OCI-LY7 (cell line): ENCODE measurements around the gene HDGFL2. TPM values are rescaled to one million over a fixed set of nuclear protein-coding genes. Genes with fewer than 3 reads are reported as not detected.

Experiments used
- BruUV-seq: library from RNA; stranded (reverse); fragments of 400-500 nt; replicated peaks from 2 replicates; lab custom pipeline; 2021; lab: Mats Ljungman, UMichigan
- CTCF ChIA-PET: fragments of 300-600 bp; sonication (Branson Sonifier 250); formaldehyde crosslinking; loops from one replicate; lab custom pipeline; 2022; ENCODE audit warnings: antibody characterized with exemption; ENCODE audit not compliant: unreplicated experiment; lab: Charles Lee
- POLR2A ChIA-PET: fragments of 300-600 bp; sonication (Branson Sonifier 250); formaldehyde crosslinking; loops from one replicate; lab custom pipeline; 2022; ENCODE audit warnings: antibody characterized with exemption; lab: Charles Lee
- DNase-seq: peaks from one replicate; pipeline ENCODE4 v3.0.0-alpha.2; 2015; ENCODE audit warnings: low spot score
- H2AFZ ChIP-seq: fragments of 200-600 bp; sonication (generic), shearing (Covaris generic); 2 replicates; pipeline ENCODE4 v1.6.1; 2014; ENCODE audit warnings: mild to moderate bottlenecking, antibody characterized with exemption, low read length, moderate library complexity
- H3K27ac ChIP-seq: fragments of 200-600 bp; sonication (generic); 2 replicates; pipeline ENCODE4 v1.5.1; 2014; ENCODE audit warnings: mixed run types, low read depth, mild to moderate bottlenecking, moderate library complexity, low read length, inconsistent platforms; ENCODE audit not compliant: poor library complexity, severe bottlenecking
- H3K36me3 ChIP-seq: fragments of 200-600 bp; sonication (generic); 2 replicates; pipeline ENCODE4 v1.6.1; 2014; ENCODE audit warnings: mild to moderate bottlenecking, antibody characterized with exemption, low read length, moderate library complexity, mixed read lengths; ENCODE audit not compliant: insufficient read depth
- H3K4me1 ChIP-seq: fragments of 200-600 bp; sonication (generic); 2 replicates; pipeline ENCODE4 v1.5.1; 2014; ENCODE audit warnings: mild to moderate bottlenecking, low read length; ENCODE audit not compliant: insufficient read depth, poor library complexity, severe bottlenecking
- H3K4me2 ChIP-seq: fragments of 200-600 bp; sonication (generic); 2 replicates; pipeline ENCODE4 v1.6.1; 2014; ENCODE audit warnings: mild to moderate bottlenecking, low read length
- H3K4me3 ChIP-seq: fragments of 200-600 bp; sonication (generic); 2 replicates; pipeline ENCODE4 v1.5.1; 2014; ENCODE audit warnings: mild to moderate bottlenecking, low read depth, low read length; ENCODE audit not compliant: poor library complexity, severe bottlenecking
- H3K79me2 ChIP-seq: fragments of 200-600 bp; sonication (generic); 2 replicates; pipeline ENCODE4 v1.6.1; 2016; ENCODE audit warnings: low read depth, mild to moderate bottlenecking, low read length, moderate library complexity, mixed read lengths; ENCODE audit not compliant: insufficient read depth
- H3K9me2 ChIP-seq: fragments of 200-600 bp; sonication (generic); 2 replicates; pipeline ENCODE4 v1.6.1; 2016; ENCODE audit warnings: mild to moderate bottlenecking, low read length, mixed read lengths; ENCODE audit not compliant: insufficient read depth
- H3K9me3 ChIP-seq: fragments of 200-600 bp; sonication (generic); 2 replicates; pipeline ENCODE4 v1.6.1; 2014; ENCODE audit warnings: mild to moderate bottlenecking, mixed run types, low read length, mixed read lengths
- H4K20me1 ChIP-seq: fragments of 200-600 bp; sonication (generic); 2 replicates; pipeline ENCODE4 v1.6.1; 2014; ENCODE audit warnings: mild to moderate bottlenecking, antibody characterized with exemption, low read length, moderate library complexity, mixed read lengths; ENCODE audit not compliant: insufficient read depth
- EZH2phosphoT487 ChIP-seq: fragments of 200-600 bp; sonication (generic); IDR thresholded peaks from 2 replicates; pipeline ENCODE4 v1.6.1; 2018; ENCODE audit warnings: low read depth, borderline replicate concordance, mild to moderate bottlenecking, mixed run types, antibody characterized with exemption, low read length, moderate library complexity, mixed read lengths
- intact Hi-C: fragments of 100-400 bp; cut with micrococcal nuclease; formaldehyde crosslinking; loops from one replicate; pipeline ENCODE4 v1.10.0; 2022; ENCODE audit not compliant: unreplicated experiment
- total RNA-seq, 2 experiments: library from RNA; depleted of rRNA in 1 of 2; stranded (reverse); fragments of >200 nt in 1 of 2; shearing (Covaris generic) in 1 of 2; gene quantifications; 2 replicates each; pipeline ENCODE4 v1.2.3, GENCODE V29; 2014 to 2022
- TF ChIP-seq, protein P1 (sequence below): fragments of 200-600 bp; sonication (generic); conservative IDR thresholded peaks from 2 replicates; pipeline ENCODE4 v1.5.1; 2014; ENCODE audit warnings: mild to moderate bottlenecking, antibody characterized with exemption, low read length, moderate library complexity, mixed read lengths

The HDGFL2 gene
- total RNA-seq, 2 experiments from 2014 or later: 54.5 to 85.9 TPM

DNA sequence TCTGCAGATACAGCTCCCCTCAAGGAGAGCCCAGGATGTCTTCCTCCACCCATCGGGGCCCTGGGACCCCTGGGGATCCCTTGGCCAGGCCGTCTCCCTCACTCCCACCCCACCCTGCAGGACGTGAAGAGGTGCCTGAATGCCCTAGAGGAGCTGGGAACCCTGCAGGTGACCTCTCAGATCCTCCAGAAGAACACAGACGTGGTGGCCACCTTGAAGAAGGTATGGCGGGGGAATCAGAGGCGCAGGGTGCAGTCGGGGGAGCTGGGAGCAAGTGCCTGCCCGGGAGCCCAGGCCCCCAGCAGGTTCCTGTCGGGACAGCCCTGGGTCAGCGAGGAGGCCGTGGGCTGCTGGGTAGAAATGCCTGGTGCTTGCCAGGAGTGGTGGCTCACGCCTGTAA, 26.6 kb downstream of the HDGFL2 start:
- no peak for TF ChIP-seq EZH2phosphoT487
- TF ChIP-seq, protein P1, sequence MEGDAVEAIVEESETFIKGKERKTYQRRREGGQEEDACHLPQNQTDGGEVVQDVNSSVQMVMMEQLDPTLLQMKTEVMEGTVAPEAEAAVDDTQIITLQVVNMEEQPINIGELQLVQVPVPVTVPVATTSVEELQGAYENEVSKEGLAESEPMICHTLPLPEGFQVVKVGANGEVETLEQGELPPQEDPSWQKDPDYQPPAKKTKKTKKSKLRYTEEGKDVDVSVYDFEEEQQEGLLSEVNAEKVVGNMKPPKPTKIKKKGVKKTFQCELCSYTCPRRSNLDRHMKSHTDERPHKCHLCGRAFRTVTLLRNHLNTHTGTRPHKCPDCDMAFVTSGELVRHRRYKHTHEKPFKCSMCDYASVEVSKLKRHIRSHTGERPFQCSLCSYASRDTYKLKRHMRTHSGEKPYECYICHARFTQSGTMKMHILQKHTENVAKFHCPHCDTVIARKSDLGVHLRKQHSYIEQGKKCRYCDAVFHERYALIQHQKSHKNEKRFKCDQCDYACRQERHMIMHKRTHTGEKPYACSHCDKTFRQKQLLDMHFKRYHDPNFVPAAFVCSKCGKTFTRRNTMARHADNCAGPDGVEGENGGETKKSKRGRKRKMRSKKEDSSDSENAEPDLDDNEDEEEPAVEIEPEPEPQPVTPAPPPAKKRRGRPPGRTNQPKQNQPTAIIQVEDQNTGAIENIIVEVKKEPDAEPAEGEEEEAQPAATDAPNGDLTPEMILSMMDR: no peak
- Histone ChIP-seq H3K9me3 (no peaks in the 10 kb centered on the region), H3K9me2 (no peaks in the 10 kb centered on the region), H3K4me3 (no peak overlapping the region), H2AFZ (no peak overlapping the region), H3K27ac (no peak overlapping the region), H3K4me2 (no peak overlapping the region), H3K79me2 (no peaks in the 10 kb centered on the region), H4K20me1 (no peaks in the 10 kb centered on the region), H3K4me1 (no peaks in the 10 kb centered on the region), H3K36me3 (peaks cover 43% of the 10 kb centered on the region)
- ChIA-PET POLR2A (no interaction called here), CTCF (no interaction called here)
- DNase-seq: no peak
- BruUV-seq: no TSS peak
- intact Hi-C loops: no loop called here

DNA sequence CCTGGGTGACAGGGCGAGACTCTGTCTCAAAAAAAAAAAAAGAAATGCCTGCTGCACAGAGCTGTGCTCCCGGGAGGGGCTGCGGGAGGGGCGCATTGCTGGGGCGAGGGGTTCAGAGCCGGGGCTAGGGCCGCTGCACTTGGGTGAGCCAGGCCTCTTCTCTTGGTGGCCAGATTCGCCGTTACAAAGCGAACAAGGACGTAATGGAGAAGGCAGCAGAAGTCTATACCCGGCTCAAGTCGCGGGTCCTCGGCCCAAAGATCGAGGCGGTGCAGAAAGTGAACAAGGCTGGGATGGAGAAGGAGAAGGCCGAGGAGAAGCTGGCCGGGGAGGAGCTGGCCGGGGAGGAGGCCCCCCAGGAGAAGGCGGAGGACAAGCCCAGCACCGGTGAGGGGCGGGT, 27.2 kb downstream of the HDGFL2 start:
- BruUV-seq: no TSS peak
- H3K4me3 ChIP-seq: no peak overlapping the region
- DNase-seq: no peak
- ChIA-PET CTCF (no interaction called here), POLR2A (no interaction called here)
- intact Hi-C loops: no loop called here
- H4K20me1 ChIP-seq: no peaks in the 10 kb centered on the region
- H3K79me2 ChIP-seq: no peaks in the 10 kb centered on the region
- H3K27ac ChIP-seq: no peak overlapping the region
- TF ChIP-seq EZH2phosphoT487: no peak
- TF ChIP-seq, protein P1: no peak
- no peak overlapping the region for H3K4me2 ChIP-seq
- no peaks in the 10 kb centered on the region for H3K9me3 ChIP-seq
- no peaks in the 10 kb centered on the region for H3K4me1 ChIP-seq
- peaks cover 37% of the 10 kb centered on the region for H3K36me3 ChIP-seq
- no peak overlapping the region for H2AFZ ChIP-seq
- H3K9me2 ChIP-seq: no peaks in the 10 kb centered on the region

DNA sequence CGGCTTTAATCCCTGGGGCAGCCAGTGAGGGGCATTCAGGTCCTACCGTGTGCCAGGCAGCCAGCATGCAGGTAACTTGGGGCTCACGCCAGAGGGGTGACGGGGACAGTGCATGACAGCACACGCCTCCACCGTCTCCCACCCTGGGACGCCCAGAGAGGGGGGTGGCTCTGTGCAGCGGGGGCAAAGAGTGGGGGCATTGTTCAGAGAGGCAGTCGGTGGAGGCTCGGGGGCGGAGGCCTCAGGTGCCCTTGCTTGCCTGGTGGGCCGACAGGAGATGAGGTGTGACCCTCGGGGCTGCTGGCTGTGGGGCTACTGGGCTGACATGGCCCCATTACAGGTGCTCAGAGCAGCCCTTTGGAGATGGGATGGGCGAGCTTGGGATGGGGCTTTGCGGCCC, 27.8 kb downstream of the HDGFL2 start:
- no peak overlapping the region for H3K27ac ChIP-seq
- ChIA-PET POLR2A (no interaction called here), CTCF (no interaction called here)
- no peak overlapping the region for H2AFZ ChIP-seq
- H4K20me1 ChIP-seq: no peaks in the 10 kb centered on the region
- H3K79me2 ChIP-seq: no peaks in the 10 kb centered on the region
- no peaks in the 10 kb centered on the region for H3K9me3 ChIP-seq
- intact Hi-C loops: no loop called here
- TF ChIP-seq, protein P1: no peak
- TF ChIP-seq EZH2phosphoT487: no peak
- no peaks in the 10 kb centered on the region for H3K9me2 ChIP-seq
- no peak for DNase-seq
- H3K4me1 ChIP-seq: no peaks in the 10 kb centered on the region
- peaks cover 32% of the 10 kb centered on the region for H3K36me3 ChIP-seq
- H3K4me2 ChIP-seq: no peak overlapping the region
- no peak overlapping the region for H3K4me3 ChIP-seq
- BruUV-seq: no TSS peak
